GM19238 (cell line): ENCODE results near the gene KCNV2.
"Not testable (repeated sequence)": the region's sequence is repeated elsewhere in the genome, so short reads cannot be mapped to it uniquely, and the experiment has no call there.

Experiments used
- DNase-seq: peaks from one replicate; pipeline ENCODE4 v3.0.0; 2011; ENCODE audit warnings: low spot score; ENCODE audit not compliant: insufficient read length

Gene KCNV2

DNA sequence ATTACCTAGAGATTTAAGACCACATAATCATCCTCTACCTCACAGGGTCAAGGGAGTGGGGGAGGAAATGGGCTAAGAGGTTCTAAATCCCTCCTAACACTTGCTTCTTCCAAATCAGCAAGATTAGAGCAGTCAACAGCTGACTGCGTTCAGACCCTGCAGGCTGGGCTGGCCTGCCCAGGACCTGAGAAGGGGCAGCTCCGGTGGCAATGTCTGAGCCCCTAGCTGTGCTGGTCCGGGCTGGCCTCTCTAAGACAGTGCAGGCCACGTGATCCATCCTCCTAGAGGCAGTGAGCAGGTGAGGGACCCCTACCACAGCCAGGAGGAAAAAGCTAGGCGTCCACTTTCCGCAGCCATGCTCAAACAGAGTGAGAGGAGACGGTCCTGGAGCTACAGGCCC lies at the start of gene KCNV2:
Gene KCNV2 (plus strand): TSS at position 126 of the 400 bp plus-strand sequence. CDS start 230 bp downstream, at position 356.
- no peak for DNase-seq

DNA sequence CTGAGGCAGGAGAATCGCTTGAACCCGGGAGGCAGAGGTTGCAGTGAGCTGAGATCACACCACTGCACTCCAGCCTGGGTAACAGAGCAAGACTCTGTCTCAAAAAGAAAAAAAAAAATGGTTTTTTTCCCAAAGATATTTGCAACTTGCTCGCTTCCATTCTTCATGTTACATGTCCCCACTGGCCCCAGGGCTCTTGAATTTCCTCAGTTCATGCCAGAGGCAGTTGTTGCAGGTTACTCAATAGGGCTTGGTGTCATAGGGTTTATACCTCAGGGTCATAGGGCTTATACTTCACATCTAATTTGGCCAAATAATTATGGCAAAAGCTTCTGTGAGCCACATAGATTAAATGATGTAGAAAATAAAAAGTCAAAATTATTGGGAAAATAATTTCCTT lies 44.1 kb upstream of the KCNV2 start:
- DNase-seq: no peak

DNA sequence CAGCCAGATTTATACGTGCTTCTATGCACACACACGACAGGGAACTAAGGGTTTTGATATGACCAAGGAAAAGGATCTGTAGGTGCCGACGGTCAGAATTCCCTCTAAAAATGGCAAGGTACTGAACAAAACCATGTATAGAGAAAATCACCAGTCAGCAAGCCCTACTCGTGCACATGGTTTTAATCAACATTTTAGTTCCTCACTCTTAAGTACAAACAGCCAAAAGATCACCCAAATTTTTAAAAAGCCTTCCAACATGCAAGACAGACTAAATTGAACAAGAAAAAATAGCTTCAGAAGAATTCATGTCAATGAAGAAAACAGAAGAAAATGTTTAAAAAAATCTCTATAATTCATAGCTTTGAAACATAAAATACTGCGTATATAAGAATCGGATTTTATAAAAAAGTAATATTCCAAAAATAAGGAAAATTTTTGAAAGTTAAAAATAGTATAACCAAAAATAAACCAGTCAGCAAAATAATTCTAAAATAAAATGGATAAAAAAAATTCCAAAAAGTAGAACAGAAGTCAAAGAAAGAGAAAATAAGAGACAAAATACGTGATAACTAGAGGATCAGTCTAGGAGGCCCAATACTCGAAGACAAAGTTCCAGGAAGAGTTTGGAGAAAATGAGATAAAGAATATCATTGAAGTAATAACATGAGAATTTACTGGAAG lies 43.0 kb upstream of the KCNV2 start:
- no peak for DNase-seq

DNA sequence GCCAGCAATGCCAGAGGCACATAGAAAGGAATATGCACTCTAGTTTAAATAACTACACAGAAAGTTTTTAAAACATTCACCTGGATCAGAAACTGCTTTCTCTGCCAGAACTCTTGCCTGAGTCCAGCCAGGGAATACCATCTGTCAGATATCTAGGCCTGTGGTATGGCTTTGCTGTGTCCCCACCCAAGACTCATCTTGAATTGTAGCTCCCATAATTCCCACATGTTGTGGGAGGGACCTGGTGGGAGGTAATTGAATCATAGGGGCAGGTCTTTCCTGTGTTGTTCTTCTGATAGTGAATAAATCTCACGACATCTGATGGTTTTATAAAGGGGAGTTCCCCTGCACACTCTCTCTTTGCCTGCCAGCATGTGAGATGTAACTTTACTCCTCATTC lies 41.5 kb upstream of the KCNV2 start:
- no peak for DNase-seq

DNA sequence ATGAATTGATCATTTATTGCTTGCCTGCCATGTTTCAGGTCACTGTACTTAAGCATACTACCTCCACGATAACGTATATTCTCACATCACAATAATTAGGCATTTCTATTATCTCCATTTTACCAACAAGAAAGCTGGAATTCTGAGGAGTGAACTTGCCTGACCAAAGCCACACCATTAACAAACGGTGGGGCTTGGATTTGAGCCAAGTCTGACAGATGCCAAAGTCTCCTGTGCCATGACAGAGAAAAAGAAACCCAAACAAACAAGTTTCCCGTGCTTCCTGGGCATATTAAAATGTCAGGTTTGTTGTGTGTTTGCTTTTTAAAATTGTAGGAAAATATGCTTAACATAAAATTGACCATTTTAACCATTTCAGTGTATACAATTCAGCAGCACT lies 40.8 kb upstream of the KCNV2 start:
- no peak for DNase-seq

DNA sequence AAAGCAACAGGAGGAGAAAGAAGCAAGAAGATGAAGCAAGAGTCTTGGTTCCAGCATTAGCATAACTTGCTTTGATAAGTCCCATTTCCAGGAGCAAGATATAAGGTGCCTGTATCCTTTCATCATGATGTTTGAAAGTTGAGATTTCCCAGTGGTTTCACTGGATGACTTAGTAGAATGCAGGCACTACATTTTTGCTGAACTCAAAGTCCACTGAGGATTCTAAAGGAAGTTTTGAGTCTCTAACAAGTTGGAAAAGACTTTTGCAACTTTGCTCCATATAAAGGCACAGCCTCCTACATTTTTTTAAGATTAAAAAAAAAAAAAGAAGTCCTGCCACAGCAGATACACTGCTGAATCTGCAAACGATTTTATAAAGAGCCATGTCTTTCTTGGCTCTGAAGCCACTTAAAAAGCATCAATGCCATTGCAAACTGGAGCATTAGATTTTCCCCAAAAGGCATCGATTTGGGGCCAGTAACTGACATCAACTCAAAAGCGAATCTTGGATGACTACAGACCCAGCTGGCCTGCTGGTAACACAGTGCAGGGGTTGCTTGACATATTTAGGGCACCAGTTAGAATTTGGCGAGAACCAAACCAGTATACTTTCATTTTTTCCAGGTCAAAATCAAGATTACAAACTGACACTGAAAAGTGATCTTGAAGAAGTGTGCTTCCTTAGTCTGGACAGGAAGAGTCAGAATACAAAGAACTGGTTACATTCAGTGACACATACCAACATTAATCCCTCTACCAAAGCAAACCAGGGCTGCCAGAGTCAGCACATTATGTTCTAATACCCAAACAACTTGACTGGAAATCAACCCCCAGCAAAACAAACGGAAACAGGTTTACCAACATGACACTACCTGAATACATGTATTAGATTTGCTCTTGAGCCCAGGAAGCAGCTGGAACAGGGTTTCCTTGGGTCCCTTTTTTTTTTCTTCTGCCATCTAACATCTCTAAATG lies 39.1 kb upstream of the KCNV2 start:
- no peak for DNase-seq

DNA sequence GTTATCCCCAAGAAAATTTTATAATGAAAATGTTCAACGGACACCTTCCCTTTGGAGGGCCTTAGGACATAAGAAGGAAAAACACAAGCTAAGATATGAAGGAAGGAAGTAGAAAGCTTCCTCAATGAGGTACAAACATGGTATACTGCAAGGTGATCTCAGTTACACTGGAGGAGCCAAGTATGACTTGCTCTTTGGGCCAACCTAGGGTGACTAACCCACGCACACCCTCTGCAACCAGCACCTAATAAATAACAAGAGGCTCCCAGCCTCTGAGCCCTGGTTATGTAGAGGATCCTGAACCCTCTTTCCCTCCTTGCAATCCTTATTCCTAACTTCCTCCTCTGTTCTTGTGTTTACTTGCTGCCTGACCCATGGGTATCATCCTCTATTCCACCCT lies 38.3 kb upstream of the KCNV2 start:
- DNase-seq: no peak

DNA sequence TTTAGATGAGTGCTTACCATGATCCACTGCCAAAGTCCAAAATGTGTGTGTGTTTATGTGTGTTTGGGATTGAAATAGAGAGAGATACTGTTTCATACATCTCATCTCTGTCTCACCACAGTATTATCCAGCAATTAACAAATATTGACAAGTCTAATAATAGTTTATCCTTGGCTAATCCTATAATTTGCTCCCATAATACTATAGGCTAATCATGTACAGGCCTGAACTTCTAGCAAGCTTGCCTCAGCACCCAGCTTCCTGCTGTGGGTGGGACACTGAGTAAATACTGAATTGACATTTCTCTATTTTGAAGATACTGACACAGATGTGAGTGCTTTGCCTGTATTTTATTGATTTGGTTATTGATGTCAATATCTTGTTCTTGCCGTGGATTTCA lies 35.3 kb upstream of the KCNV2 start:
- no peak for DNase-seq

DNA sequence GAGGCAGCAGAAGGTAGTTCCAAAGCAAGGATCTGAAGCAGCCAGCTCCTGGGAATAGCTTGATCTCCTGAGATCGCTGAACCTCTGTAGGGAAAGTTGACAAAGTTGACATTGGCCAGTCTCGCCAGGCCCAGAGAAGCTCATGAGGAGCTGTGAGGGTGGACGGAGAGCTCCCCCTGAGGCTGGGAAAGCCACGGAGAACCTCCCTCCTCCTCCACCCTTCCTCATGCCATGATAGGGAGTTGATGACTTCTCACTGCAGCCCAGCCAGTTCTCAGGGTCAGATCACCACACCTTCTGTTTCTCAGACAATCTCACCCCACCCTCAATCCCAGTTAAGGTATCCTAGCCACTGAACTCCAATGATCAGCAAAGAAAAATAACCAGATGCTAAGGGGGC lies 30.4 kb upstream of the KCNV2 start:
- no peak for DNase-seq

DNA sequence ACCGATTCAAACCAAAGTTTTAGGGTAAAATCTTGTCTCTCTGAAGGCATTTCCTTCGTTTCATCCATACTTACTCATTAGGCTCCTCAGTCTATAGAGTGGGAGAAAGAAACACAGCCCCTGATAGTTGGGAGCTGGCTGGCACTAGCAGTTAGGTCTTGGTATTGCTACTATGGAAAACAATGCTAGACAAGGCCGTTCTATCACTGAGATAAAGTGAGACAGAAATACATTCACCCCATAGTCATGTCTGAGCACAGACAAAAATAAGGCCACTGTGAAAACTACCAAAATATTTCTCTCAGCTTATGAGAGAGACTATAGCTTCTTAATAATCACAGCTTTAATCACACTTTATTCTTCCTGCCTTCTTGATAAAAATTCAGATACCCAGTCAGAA lies 28.7 kb upstream of the KCNV2 start:
- DNase-seq: no peak

DNA sequence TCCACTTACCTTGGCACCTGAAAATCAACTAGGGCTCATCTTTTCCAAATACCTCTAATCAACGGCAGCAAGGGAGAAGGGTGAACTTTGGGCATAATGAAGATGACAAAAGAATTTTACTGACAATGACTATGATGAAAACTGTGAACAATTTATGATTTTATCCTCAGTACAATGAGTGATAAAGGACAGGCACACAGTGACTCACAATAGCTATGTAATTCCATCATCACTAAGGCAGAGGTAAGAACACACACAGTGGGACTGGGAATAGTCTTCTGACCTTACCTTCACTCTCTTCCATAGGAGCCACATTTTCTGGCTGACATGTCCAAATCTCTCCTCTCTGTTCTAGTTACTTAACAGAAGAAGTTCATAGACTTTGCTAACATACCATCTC lies 26.1 kb upstream of the KCNV2 start:
- no peak for DNase-seq

DNA sequence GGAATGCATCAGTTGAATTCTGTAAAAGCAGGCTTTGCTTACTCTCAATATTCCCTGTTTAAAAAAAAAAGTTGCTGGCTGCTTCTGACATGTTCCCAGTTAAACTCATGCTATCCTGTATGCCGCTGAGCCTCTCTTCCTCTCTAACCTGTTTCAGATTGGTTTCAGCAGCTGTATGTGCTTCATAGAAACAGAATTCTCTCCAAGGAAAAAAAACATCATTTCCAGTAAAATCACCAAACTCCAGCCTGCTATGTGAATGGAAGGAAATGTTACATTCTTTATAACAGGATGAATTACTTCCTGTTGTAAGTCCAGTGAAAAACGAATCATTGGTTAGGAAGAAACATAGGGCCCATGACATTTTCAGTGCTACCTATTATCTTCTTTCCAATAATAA lies 25.7 kb upstream of the KCNV2 start:
- no peak for DNase-seq

DNA sequence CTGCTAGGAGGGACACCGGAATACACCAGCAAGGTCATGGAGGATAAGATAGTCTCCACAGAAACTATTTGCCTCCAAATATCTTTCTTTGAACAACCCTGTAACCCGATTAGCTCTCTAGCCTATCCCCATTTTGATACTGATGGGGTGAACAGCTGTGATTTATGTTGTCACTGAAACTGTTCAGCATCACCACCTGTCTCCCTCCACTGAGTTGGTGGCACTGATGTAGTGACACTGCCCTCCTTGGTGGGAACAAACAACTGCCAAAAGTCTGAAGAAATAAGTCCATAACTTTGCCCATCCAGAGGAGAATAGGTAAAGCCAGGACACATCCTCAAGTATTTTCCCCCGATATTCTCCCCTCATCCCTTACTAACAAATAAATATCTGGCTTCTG lies 24.3 kb upstream of the KCNV2 start:
- no peak for DNase-seq

DNA sequence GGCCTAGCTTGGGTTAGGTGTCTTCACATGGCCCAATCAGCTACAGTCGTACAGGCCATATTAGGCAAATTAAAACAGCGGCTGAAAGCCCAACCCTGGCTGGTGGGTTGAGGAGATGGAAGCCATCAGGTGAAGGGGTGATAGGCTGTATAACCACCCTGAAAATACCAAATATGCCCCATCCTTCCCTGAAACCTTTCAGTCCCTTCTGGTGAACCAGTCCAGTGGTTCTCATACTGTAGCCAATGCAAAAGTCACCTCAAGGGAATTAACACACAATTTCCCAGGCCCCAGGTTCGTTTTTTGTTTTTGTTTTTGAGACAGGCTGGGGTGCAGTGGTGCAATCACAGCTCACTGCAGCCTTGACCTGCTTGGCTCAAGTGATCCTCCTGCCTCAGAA lies 19.8 kb upstream of the KCNV2 start:
- DNase-seq: peak; percentile 14

DNA sequence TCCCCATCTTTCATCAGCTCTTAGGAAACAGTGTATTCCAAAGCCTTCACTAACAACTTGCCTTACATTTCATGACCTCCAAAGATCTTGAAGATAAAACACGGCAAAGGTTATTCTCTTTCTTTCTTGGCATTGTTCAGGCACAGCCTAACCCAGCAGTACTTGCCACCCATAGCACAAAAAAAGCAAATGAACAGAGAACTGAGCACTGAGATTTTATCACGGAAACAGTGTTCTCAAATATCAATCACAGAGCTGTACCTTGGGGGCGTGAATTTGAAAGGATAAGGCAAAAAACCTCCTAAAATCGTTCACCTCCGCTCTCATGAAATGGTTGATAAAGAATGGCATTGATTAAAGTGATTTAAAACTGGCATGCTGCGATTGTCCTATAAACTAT lies 16.9 kb upstream of the KCNV2 start:
- no peak for DNase-seq

DNA sequence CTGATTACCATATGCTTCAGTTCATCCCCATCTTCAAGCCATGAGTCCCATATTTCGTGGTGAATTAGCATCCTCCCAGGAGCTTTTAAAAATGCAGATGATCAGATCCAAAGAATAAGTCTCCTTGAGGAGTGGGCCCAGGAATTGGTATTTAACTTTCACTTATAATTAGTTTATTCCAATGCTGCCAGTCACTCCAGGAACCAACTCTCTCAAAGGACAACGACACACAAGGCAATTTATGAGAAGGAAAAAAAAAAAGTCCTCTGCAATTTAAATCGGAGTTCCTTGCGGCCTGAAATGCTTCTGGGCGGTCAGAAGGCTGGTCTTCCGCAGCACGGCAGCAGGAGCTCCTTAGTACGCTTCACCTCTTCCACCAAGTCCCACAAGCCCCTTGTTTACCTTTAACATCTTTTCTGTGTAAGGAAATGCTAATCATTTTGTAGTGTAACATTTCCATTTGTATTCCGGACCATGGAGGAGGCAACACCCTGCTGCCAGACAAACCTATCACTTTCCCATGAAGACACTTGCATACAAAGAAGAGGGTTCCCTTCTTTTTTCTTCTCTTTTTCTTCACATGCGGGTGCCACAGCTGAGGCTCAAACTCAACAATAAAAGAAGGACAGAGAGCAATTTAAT lies 16.3 kb upstream of the KCNV2 start:
- DNase-seq: no peak

DNA sequence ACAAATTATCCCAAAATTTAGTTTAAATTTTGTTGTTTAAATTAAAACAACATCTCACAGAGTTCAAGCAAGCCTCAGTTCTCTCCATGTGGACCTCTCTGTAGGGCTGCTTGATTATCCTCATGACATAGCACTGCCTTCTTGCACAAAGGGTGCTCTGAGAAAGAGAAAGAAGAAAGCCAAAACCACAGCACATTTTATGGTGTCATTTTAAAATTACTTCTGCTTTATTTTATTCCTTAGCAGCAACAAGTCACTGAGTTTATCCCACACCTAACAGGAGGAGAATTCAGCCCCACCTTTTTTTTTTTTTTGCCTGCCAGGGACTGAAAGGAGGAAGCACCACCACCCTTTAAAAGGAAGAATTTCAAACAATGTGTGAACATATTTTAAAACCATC lies 12.8 kb upstream of the KCNV2 start:
- DNase-seq: no peak

DNA sequence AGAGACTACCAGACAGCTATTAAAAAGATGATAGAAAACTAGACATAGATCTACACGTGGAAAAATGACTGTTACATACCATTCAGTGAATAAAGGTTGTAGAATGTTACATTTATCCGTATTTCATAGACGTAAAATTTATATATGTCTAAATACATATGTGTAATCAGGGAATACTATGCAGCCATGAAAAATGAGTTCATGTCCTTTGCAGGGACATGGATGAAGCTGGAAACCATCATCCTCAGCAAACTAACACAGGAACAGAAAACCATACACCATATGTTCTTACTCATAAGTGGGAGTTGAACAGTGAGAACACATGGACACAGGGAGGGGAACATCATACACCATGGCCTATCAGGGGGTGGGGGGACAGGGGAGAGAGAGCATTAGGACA lies 10.1 kb upstream of the KCNV2 start:
- DNase-seq: not testable (repeated sequence)

DNA sequence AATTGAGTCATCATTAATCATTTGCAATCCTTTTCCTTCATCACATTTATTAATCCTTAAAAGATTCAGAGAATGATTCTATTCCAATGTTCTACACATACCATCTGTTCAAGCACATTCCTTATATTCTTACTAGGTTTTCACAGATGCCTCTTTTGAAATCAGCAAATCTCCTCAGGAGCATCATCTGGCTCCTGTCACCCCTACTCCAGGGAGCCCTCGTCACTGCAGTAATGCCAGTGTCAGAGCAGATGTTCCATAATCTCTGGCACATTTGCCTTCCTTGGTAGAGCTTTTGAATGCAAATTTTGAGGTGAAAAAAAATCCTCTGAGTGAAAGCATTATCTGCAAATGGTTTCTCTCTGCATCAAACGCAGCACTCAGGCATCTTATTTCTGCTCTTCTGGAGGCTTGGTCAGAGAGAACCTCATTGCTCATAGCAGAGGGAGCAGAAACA lies 7.6 kb upstream of the KCNV2 start:
- no peak for DNase-seq

DNA sequence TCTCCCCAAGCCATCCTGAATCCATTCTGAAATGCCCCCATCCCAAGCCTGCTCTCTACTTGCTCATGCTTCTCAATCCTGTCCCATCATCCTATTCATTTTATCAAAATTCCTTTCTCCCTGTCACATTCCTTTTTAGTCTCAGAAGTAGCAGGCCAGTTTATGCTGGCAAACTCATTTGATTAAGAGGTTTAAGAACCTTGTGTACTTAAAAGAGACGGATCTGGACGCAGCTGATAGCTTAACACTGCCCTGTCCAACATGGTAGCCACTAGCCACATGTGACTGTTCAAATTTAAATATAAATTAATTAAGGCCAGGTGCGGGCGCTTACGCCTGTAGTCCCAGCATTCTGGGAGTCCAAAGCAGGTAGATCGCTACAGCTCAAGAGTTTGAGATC lies 5.6 kb upstream of the KCNV2 start:
- no peak for DNase-seq

DNA sequence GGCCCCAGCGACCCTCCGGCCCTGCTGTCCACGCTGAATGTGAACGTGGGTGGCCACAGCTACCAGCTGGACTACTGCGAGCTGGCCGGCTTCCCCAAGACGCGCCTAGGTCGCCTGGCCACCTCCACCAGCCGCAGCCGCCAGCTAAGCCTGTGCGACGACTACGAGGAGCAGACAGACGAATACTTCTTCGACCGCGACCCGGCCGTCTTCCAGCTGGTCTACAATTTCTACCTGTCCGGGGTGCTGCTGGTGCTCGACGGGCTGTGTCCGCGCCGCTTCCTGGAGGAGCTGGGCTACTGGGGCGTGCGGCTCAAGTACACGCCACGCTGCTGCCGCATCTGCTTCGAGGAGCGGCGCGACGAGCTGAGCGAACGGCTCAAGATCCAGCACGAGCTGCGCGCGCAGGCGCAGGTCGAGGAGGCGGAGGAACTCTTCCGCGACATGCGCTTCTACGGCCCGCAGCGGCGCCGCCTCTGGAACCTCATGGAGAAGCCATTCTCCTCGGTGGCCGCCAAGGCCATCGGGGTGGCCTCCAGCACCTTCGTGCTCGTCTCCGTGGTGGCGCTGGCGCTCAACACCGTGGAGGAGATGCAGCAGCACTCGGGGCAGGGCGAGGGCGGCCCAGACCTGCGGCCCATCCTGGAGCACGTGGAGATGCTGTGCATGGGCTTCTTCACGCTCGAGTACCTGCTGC lies 839 bp downstream of the KCNV2 start:
- no peak for DNase-seq

DNA sequence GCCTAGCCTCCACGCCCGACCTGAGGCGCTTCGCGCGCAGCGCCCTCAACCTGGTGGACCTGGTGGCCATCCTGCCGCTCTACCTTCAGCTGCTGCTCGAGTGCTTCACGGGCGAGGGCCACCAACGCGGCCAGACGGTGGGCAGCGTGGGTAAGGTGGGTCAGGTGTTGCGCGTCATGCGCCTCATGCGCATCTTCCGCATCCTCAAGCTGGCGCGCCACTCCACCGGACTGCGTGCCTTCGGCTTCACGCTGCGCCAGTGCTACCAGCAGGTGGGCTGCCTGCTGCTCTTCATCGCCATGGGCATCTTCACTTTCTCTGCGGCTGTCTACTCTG lies 1.4 kb downstream of the KCNV2 start:
- DNase-seq: no peak
